Osteocyte (in vitro differentiated cells): ENCODE data around the gene LAMC1. TPM values are rescaled to one million over a fixed set of nuclear protein-coding genes. Genes with fewer than 3 reads are reported as not detected.

Source experiments
- DNase-seq: peaks from one replicate; pipeline ENCODE4 v3.0.0; 2021; ENCODE audit warnings: mixed read lengths; ENCODE audit not compliant: unreplicated experiment; ENCODE audit errors: extremely low spot score
- H3K27ac Mint-ChIP-seq: one replicate; pipeline ENCODE4 v1.8.0; 2021; ENCODE audit warnings: mild to moderate bottlenecking, mixed read lengths; ENCODE audit not compliant: unreplicated experiment
- H3K27me3 Mint-ChIP-seq: one replicate; pipeline ENCODE4 v1.8.0; 2021; ENCODE audit warnings: mixed read lengths; ENCODE audit not compliant: unreplicated experiment
- H3K36me3 Mint-ChIP-seq: one replicate; pipeline ENCODE4 v1.8.0; 2021; ENCODE audit warnings: mixed read lengths; ENCODE audit not compliant: unreplicated experiment
- H3K4me1 Mint-ChIP-seq: one replicate; pipeline ENCODE4 v1.8.0; 2021; ENCODE audit warnings: mixed read lengths; ENCODE audit not compliant: unreplicated experiment
- H3K4me3 Mint-ChIP-seq: one replicate; pipeline ENCODE4 v1.8.0; 2021; ENCODE audit warnings: mild to moderate bottlenecking, moderate library complexity, mixed read lengths; ENCODE audit not compliant: unreplicated experiment
- H3K9me3 Mint-ChIP-seq: one replicate; pipeline ENCODE4 v1.8.0; 2021; ENCODE audit warnings: mixed read lengths; ENCODE audit not compliant: unreplicated experiment
- total RNA-seq: library from RNA; stranded (reverse); gene quantifications from 2 replicates; pipeline ENCODE4 v1.2.1, GENCODE V29; 2021
- TF ChIP-seq, protein P1 (sequence below): fragments of 200-600 bp; sonication (generic); IDR thresholded peaks from 2 replicates; pipeline ENCODE4 v1.5.0; 2021; ENCODE audit warnings: antibody characterized with exemption, mild to moderate bottlenecking, moderate library complexity

LAMC1 gene
- total RNA-seq, 1 donor from 2014 or later, result 384 TPM

DNA sequence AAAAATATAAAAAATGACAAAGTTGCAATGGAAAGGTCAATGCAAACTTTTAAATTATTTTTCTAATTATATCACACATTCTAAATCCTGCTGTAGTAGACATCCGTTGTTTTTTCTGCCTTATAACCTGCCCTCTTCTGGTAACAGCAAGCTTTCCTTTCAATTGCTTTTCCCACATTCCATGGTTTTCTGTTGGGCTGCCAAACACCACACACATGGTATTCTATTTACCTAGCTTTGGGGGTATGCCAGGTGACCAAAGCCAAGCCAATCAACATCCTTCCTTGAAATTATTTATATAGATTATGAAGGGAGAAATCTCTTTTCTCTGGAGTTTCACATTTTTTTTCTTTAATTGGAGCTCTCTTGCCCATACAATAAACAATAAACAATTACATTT is 3.4 kb upstream of the LAMC1 start:
- Mint-ChIP-seq H3K4me3 (no peak overlapping the region), H3K36me3 (no peaks in the 10 kb centered on the region), H3K27ac (peak overlapping the region; percentile 27), H3K4me1 (peaks cover 17% of the 10 kb centered on the region), H3K27me3 (no peaks in the 10 kb centered on the region), H3K9me3 (no peaks in the 10 kb centered on the region)
- no peak for DNase-seq
- TF ChIP-seq, protein P1, sequence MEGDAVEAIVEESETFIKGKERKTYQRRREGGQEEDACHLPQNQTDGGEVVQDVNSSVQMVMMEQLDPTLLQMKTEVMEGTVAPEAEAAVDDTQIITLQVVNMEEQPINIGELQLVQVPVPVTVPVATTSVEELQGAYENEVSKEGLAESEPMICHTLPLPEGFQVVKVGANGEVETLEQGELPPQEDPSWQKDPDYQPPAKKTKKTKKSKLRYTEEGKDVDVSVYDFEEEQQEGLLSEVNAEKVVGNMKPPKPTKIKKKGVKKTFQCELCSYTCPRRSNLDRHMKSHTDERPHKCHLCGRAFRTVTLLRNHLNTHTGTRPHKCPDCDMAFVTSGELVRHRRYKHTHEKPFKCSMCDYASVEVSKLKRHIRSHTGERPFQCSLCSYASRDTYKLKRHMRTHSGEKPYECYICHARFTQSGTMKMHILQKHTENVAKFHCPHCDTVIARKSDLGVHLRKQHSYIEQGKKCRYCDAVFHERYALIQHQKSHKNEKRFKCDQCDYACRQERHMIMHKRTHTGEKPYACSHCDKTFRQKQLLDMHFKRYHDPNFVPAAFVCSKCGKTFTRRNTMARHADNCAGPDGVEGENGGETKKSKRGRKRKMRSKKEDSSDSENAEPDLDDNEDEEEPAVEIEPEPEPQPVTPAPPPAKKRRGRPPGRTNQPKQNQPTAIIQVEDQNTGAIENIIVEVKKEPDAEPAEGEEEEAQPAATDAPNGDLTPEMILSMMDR, result peak; percentile 49

DNA sequence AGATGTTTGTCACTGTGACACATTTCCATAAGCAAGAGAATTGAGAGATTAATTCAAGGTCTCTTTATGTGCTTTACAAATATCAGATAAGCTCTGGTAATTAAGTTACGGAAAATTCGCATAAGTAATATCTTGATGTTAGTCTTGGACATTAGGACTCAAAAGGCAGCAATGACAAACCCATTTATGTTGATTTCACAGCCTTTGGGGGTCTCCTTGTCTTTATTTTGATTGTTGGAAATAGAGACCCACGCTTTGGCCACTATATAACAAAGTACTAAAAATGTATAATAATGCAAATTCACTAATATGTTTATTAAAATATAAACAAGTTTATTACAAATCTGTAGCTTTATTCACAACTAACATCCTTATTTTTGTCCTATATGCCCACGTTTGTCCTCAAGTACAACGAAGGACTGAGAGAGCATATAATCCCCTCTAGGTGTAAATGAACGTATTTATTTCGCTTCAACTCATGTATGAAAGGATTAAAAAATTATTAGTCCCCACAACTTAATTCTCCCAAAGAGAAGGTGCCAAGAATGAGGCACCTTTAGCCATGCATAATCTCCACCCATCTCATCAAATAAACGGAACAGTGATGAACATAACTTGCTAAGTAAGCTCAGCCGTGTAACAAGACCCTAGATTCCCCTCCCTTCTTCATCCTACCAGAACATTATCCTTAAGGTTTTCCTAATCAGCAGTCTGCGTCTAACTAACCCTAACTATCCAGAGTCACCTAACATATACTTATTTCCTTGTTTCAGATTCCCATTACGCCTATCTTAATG is 1.6 kb upstream of the LAMC1 start:
- peaks cover 29% of the 10 kb centered on the region for H3K4me1 Mint-ChIP-seq
- no peaks in the 10 kb centered on the region for H3K27me3 Mint-ChIP-seq
- peak overlapping the region; percentile 95 for H3K27ac Mint-ChIP-seq
- DNase-seq, result no peak
- TF ChIP-seq, protein P1, result no peak
- no peaks in the 10 kb centered on the region for H3K36me3 Mint-ChIP-seq
- H3K4me3 Mint-ChIP-seq, result peak overlapping the region; percentile 84
- no peaks in the 10 kb centered on the region for H3K9me3 Mint-ChIP-seq

DNA sequence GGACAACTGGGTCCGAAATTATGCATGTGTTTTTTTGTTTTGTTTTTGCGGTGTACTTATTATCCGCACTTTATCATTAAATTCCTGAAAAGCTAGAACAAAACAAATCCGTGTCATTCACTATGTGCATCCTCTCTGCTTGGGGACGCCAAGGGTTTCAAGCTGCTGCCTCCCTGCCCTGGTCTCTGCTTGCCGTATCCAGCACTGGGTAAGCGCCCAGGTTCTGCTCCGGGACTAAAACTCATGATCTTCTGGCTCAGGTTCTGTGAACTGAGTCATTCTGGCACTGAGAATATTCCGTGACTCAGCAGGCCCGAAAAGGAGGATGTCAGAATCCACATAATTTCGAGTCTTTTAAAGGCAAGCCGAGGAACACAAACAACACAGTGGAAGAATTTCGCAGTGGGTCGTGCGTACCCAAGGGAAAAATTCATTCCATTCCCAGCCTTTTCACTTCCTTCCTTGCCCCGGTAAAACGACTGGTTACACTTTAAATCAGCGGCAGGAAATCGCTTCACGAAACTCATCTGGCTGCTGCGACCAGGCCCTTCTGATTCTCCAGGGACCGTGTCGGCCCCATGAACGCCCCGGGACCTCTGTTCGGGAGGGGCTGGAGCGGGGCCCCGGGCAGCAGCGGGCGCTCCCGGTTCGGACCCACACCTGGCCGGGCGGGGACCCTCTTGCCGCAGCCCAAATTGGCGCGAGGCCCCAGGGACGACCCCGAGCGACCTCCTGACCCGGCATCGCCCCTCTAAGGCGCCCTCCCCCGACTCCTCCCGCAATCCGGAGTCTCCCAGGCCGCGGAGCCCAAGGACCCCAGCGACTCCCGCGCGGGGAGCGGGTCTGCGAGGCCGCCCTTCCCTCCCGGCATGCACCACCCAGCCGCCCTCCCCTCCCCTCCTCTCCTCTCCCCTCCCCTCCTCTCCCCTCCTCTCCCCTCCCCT is 746 bp upstream of the LAMC1 start:
- Mint-ChIP-seq H3K27me3 (no peaks in the 10 kb centered on the region), H3K9me3 (no peaks in the 10 kb centered on the region), H3K36me3 (no peaks in the 10 kb centered on the region), H3K4me1 (peaks cover 38% of the 10 kb centered on the region), H3K4me3 (peak overlapping the region; percentile 84), H3K27ac (peak overlapping the region; percentile 95)
- DNase-seq, result peak; percentile 90
- TF ChIP-seq, protein P1, result no peak

DNA sequence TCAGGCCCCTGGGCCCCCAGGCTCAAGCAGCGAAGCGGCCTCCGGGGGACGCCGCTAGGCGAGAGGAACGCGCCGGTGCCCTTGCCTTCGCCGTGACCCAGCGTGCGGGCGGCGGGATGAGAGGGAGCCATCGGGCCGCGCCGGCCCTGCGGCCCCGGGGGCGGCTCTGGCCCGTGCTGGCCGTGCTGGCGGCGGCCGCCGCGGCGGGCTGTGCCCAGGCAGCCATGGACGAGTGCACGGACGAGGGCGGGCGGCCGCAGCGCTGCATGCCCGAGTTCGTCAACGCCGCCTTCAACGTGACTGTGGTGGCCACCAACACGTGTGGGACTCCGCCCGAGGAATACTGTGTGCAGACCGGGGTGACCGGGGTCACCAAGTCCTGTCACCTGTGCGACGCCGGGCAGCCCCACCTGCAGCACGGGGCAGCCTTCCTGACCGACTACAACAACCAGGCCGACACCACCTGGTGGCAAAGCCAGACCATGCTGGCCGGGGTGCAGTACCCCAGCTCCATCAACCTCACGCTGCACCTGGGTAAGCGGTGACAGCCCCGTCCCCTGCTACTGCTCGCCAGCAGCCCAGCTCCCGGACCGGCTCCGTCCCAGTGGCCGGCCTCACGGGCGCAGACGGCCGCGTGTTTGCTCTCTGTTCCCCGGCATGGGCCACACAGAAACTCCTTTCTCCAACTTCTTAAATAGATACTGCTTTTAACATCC is 539 bp downstream of the LAMC1 start:
- Mint-ChIP-seq H3K27me3 (no peaks in the 10 kb centered on the region), H3K4me1 (peaks cover 51% of the 10 kb centered on the region), H3K27ac (peak overlapping the region; percentile 97), H3K36me3 (no peaks in the 10 kb centered on the region), H3K9me3 (no peaks in the 10 kb centered on the region), H3K4me3 (peak overlapping the region; percentile 99)
- TF ChIP-seq, protein P1, result peak; percentile 53
- peak; percentile 88 for DNase-seq
